Peyer's patch (tissue), 4 donors: Measurements from ENCODE around the gene ARL4A. TPM values are rescaled to one million over a fixed set of nuclear protein-coding genes. Genes with fewer than 3 reads are reported as not detected.
A peak's percentile ranks its signal among the peaks of the same experiment; 100 is the strongest.

ENCODE experiments used
- DNase-seq, 3 donors: peaks; one replicate each; pipeline ENCODE4 v3.0.0-alpha.2; 2017 to 2019
- H3K27ac ChIP-seq, 4 donors: fragments of 200-600 bp; sonication (generic); one replicate each; pipeline ENCODE4 v1.5.1; 2016 to 2019
- H3K27me3 ChIP-seq, 2 donors: fragments of 200-600 bp; sonication (generic); one replicate each; pipeline ENCODE4 v1.5.1; 2019
- H3K36me3 ChIP-seq, 3 donors: fragments of 200-600 bp; sonication (generic); one replicate each; pipeline ENCODE4 v1.5.1; 2016 to 2019
- H3K4me1 ChIP-seq, 4 donors: fragments of 200-600 bp; sonication (generic); one replicate each; pipeline ENCODE4 v1.5.1; 2016 to 2019
- H3K4me3 ChIP-seq, 4 donors: fragments of 200-600 bp; sonication (generic); 1 replicate in 3 of 4; 2 replicates in 1 of 4; pipeline ENCODE4 v1.5.1; 2016 to 2019; ENCODE audit warnings: mild to moderate bottlenecking in 1 of 4
- H3K9me3 ChIP-seq, 4 donors: fragments of 200-600 bp; sonication (generic); one replicate each; pipeline ENCODE4 v1.5.1; 2016 to 2019; ENCODE audit warnings: mild to moderate bottlenecking in 1 of 4
- CTCF ChIP-seq, 6 experiments: fragments of 450-650 bp in 4 of 6; fragments of 200-600 bp in 2 of 6; sonication (generic) in 1 of 6; IDR thresholded peaks; one replicate each; pipeline ENCODE4 v1.5.1; 2017 to 2019; ENCODE audit warnings: antibody characterized with exemption in 6 of 6, mild to moderate bottlenecking in 3 of 6, moderate library complexity in 1 of 6
- POLR2A ChIP-seq, 2 donors: fragments of 450-650 bp; IDR thresholded peaks; one replicate each; pipeline ENCODE4 v1.5.1; 2017; ENCODE audit warnings: antibody characterized with exemption in 2 of 2, mild to moderate bottlenecking in 2 of 2, moderate library complexity in 2 of 2
- total RNA-seq, 4 donors: library from RNA; depleted of rRNA; stranded (reverse); fragments of >200 nt; gene quantifications; one replicate each; pipeline ENCODE4 v1.1.0, GENCODE V29; 2016

ARL4A gene
- total RNA-seq, 4 donors from 2014 or later = 35.5 to 112 (median 85.6) TPM

GRCh38 chr7:12729112-12729511 is 41.7 kb downstream of the ARL4A start:
- no peaks in the 10 kb centered on the region for H3K36me3 ChIP-seq
- H3K4me3 ChIP-seq = no peak overlapping the region
- TF ChIP-seq POLR2A (IDR thresholded peaks at IDR 0.05) (no peak), CTCF (IDR thresholded peaks at IDR 0.05) (no peak)
- peaks cover 0 to 8% (median 3%) of the 10 kb centered on the region in 4 donors for H3K4me1 ChIP-seq
- no peaks in the 10 kb centered on the region for H3K9me3 ChIP-seq
- H3K27me3 ChIP-seq = no peaks in the 10 kb centered on the region
- H3K27ac ChIP-seq = no peak overlapping the region
- DNase-seq = peak in 1 of 3 donors; percentile 62

GRCh38 chr7:12730523-12730922 is 43.1 kb downstream of the ARL4A start:
- Histone ChIP-seq H3K36me3 (no peaks in the 10 kb centered on the region), H3K4me3 (no peak overlapping the region), H3K9me3 (no peaks in the 10 kb centered on the region), H3K27ac (no peak overlapping the region), H3K27me3 (no peaks in the 10 kb centered on the region), H3K4me1 (peaks cover 0 to 8% (median 3%) of the 10 kb centered on the region in 4 donors)
- TF ChIP-seq POLR2A (IDR thresholded peaks at IDR 0.05) = no peak
- TF ChIP-seq CTCF (IDR thresholded peaks at IDR 0.05) = no peak
- no peak for DNase-seq

- no peak for DNase-seq
- no peak overlapping the region for H3K27ac ChIP-seq
- H3K36me3 ChIP-seq = no peaks in the 10 kb centered on the region
- H3K4me1 ChIP-seq = peaks cover 0 to 8% (median 3%) of the 10 kb centered on the region in 4 donors
- H3K27me3 ChIP-seq = no peaks in the 10 kb centered on the region
- TF ChIP-seq CTCF (IDR thresholded peaks at IDR 0.05) (peak in 1 of 6 experiments; percentile 15), POLR2A (IDR thresholded peaks at IDR 0.05) (no peak)
- no peaks in the 10 kb centered on the region for H3K9me3 ChIP-seq
- no peak overlapping the region for H3K4me3 ChIP-seq
Measured at GRCh38 chr7:12731214-12731656, 43.8 kb downstream of the ARL4A start.

GRCh38 chr7:12731775-12732174 is 44.3 kb downstream of the ARL4A start:
- no peaks in the 10 kb centered on the region for H3K36me3 ChIP-seq
- H3K4me1 ChIP-seq = peaks cover 0 to 8% (median 3%) of the 10 kb centered on the region in 4 donors
- H3K27me3 ChIP-seq = no peaks in the 10 kb centered on the region
- TF ChIP-seq CTCF (IDR thresholded peaks at IDR 0.05) (no peak), POLR2A (IDR thresholded peaks at IDR 0.05) (no peak)
- H3K27ac ChIP-seq = no peak overlapping the region
- no peaks in the 10 kb centered on the region for H3K9me3 ChIP-seq
- H3K4me3 ChIP-seq = no peak overlapping the region
- DNase-seq = no peak

- Histone ChIP-seq H3K27ac (no peak overlapping the region), H3K4me1 (peaks cover 0 to 8% (median 3%) of the 10 kb centered on the region in 4 donors), H3K36me3 (no peaks in the 10 kb centered on the region), H3K27me3 (no peaks in the 10 kb centered on the region), H3K4me3 (no peak overlapping the region), H3K9me3 (no peaks in the 10 kb centered on the region)
- no peak for DNase-seq
- TF ChIP-seq CTCF (IDR thresholded peaks at IDR 0.05) (no peak), POLR2A (IDR thresholded peaks at IDR 0.05) (no peak)
Measured at GRCh38 chr7:12732428-12732827, 45.0 kb downstream of the ARL4A start.

- H3K4me3 ChIP-seq = no peak overlapping the region
- TF ChIP-seq POLR2A (IDR thresholded peaks at IDR 0.05) = no peak
- no peak for TF ChIP-seq CTCF (IDR thresholded peaks at IDR 0.05)
- H3K27ac ChIP-seq = no peak overlapping the region
Measured at GRCh38 chr7:12735923-12736322, 48.5 kb downstream of the ARL4A start.

More at GRCh38 chr7:12735923-12736322, 48.5 kb downstream of the ARL4A start:
- H3K9me3 ChIP-seq = no peaks in the 10 kb centered on the region
- no peak for DNase-seq
- H3K36me3 ChIP-seq = no peaks in the 10 kb centered on the region
- H3K27me3 ChIP-seq = no peaks in the 10 kb centered on the region
- H3K4me1 ChIP-seq = peaks cover 0 to 8% (median 0%) of the 10 kb centered on the region in 4 donors
